H9 (cell line): Measurements from ENCODE around the gene ATP2A2. TPM values are rescaled to one million over a fixed set of nuclear protein-coding genes. Genes with fewer than 3 reads are reported as not detected.

Source experiments
- DNase-seq: peaks from one replicate; pipeline ENCODE4 v3.0.0-alpha.2; 2017
- H2AFZ ChIP-seq: one replicate; pipeline ENCODE4 v1.6.1; 2013; ENCODE audit warnings: mild to moderate bottlenecking, low read length, control low read depth, moderate library complexity
- H2AK5ac ChIP-seq: 2 replicates; pipeline ENCODE4 v1.6.1; 2013; ENCODE audit warnings: low read length, control low read depth, mixed read lengths; ENCODE audit not compliant: insufficient read length
- H2BK120ac ChIP-seq: one replicate; pipeline ENCODE4 v1.6.1; 2013; ENCODE audit warnings: low read depth, mild to moderate bottlenecking, low read length, control low read depth, inconsistent platforms; ENCODE audit not compliant: poor library complexity, severe bottlenecking
- H2BK12ac ChIP-seq: 2 replicates; pipeline ENCODE4 v1.6.1; 2013; ENCODE audit warnings: low read length, control low read depth, mixed read lengths, low read depth; ENCODE audit not compliant: insufficient read length
- H2BK15ac ChIP-seq: 2 replicates; pipeline ENCODE4 v1.6.1; 2013; ENCODE audit warnings: low read depth, low read length, control low read depth
- H2BK20ac ChIP-seq: one replicate; pipeline ENCODE4 v1.6.1; 2013; ENCODE audit warnings: low read depth, mild to moderate bottlenecking, low read length, control low read depth, inconsistent platforms; ENCODE audit not compliant: poor library complexity, severe bottlenecking
- H2BK5ac ChIP-seq: 2 replicates; pipeline ENCODE4 v1.6.1; 2013; ENCODE audit warnings: low read length, control low read depth, mixed read lengths; ENCODE audit not compliant: insufficient read length
- H3K14ac ChIP-seq: 2 replicates; pipeline ENCODE4 v1.6.1; 2013; ENCODE audit warnings: low read length, control low read depth; ENCODE audit not compliant: insufficient read depth
- H3K18ac ChIP-seq: 2 replicates; pipeline ENCODE4 v1.6.1; 2013; ENCODE audit warnings: low read depth, mild to moderate bottlenecking, mixed read lengths, low read length, control low read depth; ENCODE audit not compliant: insufficient read length
- H3K23ac ChIP-seq: 2 replicates; pipeline ENCODE4 v1.6.1; 2013; ENCODE audit warnings: low read length, control low read depth, mixed read lengths, low read depth; ENCODE audit not compliant: insufficient read length
- H3K23me2 ChIP-seq: 2 replicates; pipeline ENCODE4 v1.6.1; 2013; ENCODE audit warnings: low read depth, mild to moderate bottlenecking, mixed read lengths, low read length, control low read depth; ENCODE audit not compliant: insufficient read length, poor library complexity, severe bottlenecking
- H3K27ac ChIP-seq: 2 replicates; pipeline ENCODE4 v1.5.1; 2013; ENCODE audit warnings: low read length, control low read depth, mixed read lengths, low read depth; ENCODE audit not compliant: insufficient read length
- H3K27me3 ChIP-seq: 2 replicates; pipeline ENCODE4 v1.6.1; 2013; ENCODE audit warnings: low read length, control low read depth, inconsistent platforms; ENCODE audit not compliant: insufficient read depth
- H3K4ac ChIP-seq: 2 replicates; pipeline ENCODE4 v1.6.1; 2013; ENCODE audit warnings: low read depth, mild to moderate bottlenecking, control low read depth, inconsistent platforms, low read length, moderate library complexity
- H3K4me1 ChIP-seq: 2 replicates; pipeline ENCODE4 v1.6.1; 2013; ENCODE audit warnings: low read length, control low read depth, inconsistent platforms; ENCODE audit not compliant: insufficient read depth
- H3K4me2 ChIP-seq: 2 replicates; pipeline ENCODE4 v1.6.1; 2013; ENCODE audit warnings: low read length, control low read depth, mixed read lengths; ENCODE audit not compliant: insufficient read length, insufficient read depth
- H3K56ac ChIP-seq: 2 replicates; pipeline ENCODE4 v1.6.1; 2013; ENCODE audit warnings: low read depth, mild to moderate bottlenecking, mixed read lengths, low read length, control low read depth; ENCODE audit not compliant: insufficient read length
- H3K79me1 ChIP-seq: 2 replicates; pipeline ENCODE4 v1.6.1; 2013; ENCODE audit warnings: low read depth, mild to moderate bottlenecking, moderate library complexity, low read length, control low read depth, inconsistent platforms; ENCODE audit not compliant: insufficient read depth, poor library complexity, severe bottlenecking
- H3K79me2 ChIP-seq: 2 replicates; pipeline ENCODE4 v1.6.1; 2013; ENCODE audit warnings: low read length, control low read depth, inconsistent platforms; ENCODE audit not compliant: insufficient read depth
- H3K9ac ChIP-seq: 2 replicates; pipeline ENCODE4 v1.6.1; 2013; ENCODE audit warnings: low read length, control low read depth, mixed read lengths; ENCODE audit not compliant: insufficient read length; ENCODE audit errors: extremely low read depth
- H3K9me3 ChIP-seq: one replicate; pipeline ENCODE4 v1.6.1; 2013; ENCODE audit warnings: low read depth, low read length, inconsistent platforms; ENCODE audit not compliant: control insufficient read depth
- H3T11ph ChIP-seq: one replicate; pipeline ENCODE4 v1.6.1; 2013; ENCODE audit warnings: mild to moderate bottlenecking, low read length, control low read depth, inconsistent platforms
- H4K20me1 ChIP-seq: one replicate; pipeline ENCODE4 v1.6.1; 2013; ENCODE audit not compliant: control insufficient read depth, insufficient read length, insufficient read depth
- H4K5ac ChIP-seq: 2 replicates; pipeline ENCODE4 v1.6.1; 2013; ENCODE audit warnings: low read depth, mild to moderate bottlenecking, mixed read lengths, low read length, control low read depth; ENCODE audit not compliant: insufficient read length
- H4K8ac ChIP-seq: replicated peaks from 2 replicates; pipeline ENCODE4 v1.6.1; 2013; ENCODE audit warnings: low read length, control low read depth, mixed read lengths, low read depth; ENCODE audit not compliant: insufficient read length
- H4K91ac ChIP-seq: 2 replicates; pipeline ENCODE4 v1.6.1; 2013; ENCODE audit warnings: low read depth, mild to moderate bottlenecking, moderate library complexity, mixed read lengths, low read length, control low read depth; ENCODE audit not compliant: insufficient read length
- H3K27ac Mint-ChIP-seq, 3 experiments: 2 replicates in 2 of 3; 3 replicates in 1 of 3; pipeline ENCODE4 v1.8.0; 2020 to 2021; ENCODE audit warnings: mixed read lengths in 3 of 3, mild to moderate bottlenecking in 1 of 3, moderate library complexity in 1 of 3
- H3K27me3 Mint-ChIP-seq: 2 replicates; pipeline ENCODE4 v1.8.0; 2021; ENCODE audit warnings: low read depth, mild to moderate bottlenecking, moderate library complexity, mixed read lengths
- H3K36me3 Mint-ChIP-seq, 3 experiments: 2 replicates in 2 of 3; 3 replicates in 1 of 3; pipeline ENCODE4 v1.8.0; 2020 to 2021; ENCODE audit warnings: low read depth in 3 of 3, mixed read lengths in 3 of 3; ENCODE audit not compliant: insufficient read depth in 1 of 3
- H3K4me1 Mint-ChIP-seq, 2 experiments: 2 replicates each; pipeline ENCODE4 v1.8.0; 2020; ENCODE audit warnings: mixed read lengths in 2 of 2
- H3K4me3 Mint-ChIP-seq, 2 experiments: 2 replicates in 1 of 2; 3 replicates in 1 of 2; pipeline ENCODE4 v1.8.0; 2020 to 2021; ENCODE audit warnings: mild to moderate bottlenecking in 2 of 2, mixed read lengths in 2 of 2, moderate library complexity in 1 of 2
- H3K9me3 Mint-ChIP-seq, 2 experiments: 2 replicates in 1 of 2; 3 replicates in 1 of 2; pipeline ENCODE4 v1.8.0; 2020; ENCODE audit warnings: mild to moderate bottlenecking in 2 of 2, mixed read lengths in 2 of 2, moderate library complexity in 1 of 2
- CTCF ChIP-seq: fragments of 200-600 bp; sonication (generic); conservative IDR thresholded peaks from 3 replicates; pipeline ENCODE4 v1.8.0; 2021; ENCODE audit warnings: antibody characterized with exemption, mild to moderate bottlenecking
- WGBS: extraction: QIAGEN DNeasy Blood & Tissue Kit; methylation state at CpG from one replicate; pipeline ENCODE4 v1.1.7; 2013; ENCODE audit warnings: missing lambda C conversion rate, low lambda C conversion rate, mixed read lengths; ENCODE audit not compliant: insufficient read length; ENCODE audit errors: extremely low coverage; 5-methylcytosine and 5-hydroxymethylcytosine counted together
- total RNA-seq: library from RNA; stranded (reverse); gene quantifications from 2 replicates; pipeline ENCODE4 v1.2.1, GENCODE V29; 2021

The ATP2A2 gene
- total RNA-seq, 1 experiment from 2014 or later, result 257 TPM

GRCh38 chr12:110343736-110344555 is 62.9 kb downstream of the ATP2A2 start:
- H3K79me2 ChIP-seq, result no peaks in the 10 kb centered on the region
- H2BK120ac ChIP-seq, result no peak overlapping the region
- no peak overlapping the region for H3K9ac ChIP-seq
- H2AK5ac ChIP-seq, result no peak overlapping the region
- no peak overlapping the region for H2AFZ ChIP-seq
- H2BK20ac ChIP-seq, result no peak overlapping the region
- Mint-ChIP-seq H3K27ac (no peak overlapping the region), H3K36me3 (peaks cover 79 to 98% (median 97%) of the 10 kb centered on the region in 3 experiments; a peak in 6 of 7 replicates), H3K4me3 (no peak overlapping the region), H3K4me1 (no peaks in the 10 kb centered on the region), H3K27me3 (no peaks in the 10 kb centered on the region), H3K9me3 (no peaks in the 10 kb centered on the region)
- H2BK15ac ChIP-seq, result no peak overlapping the region
- no peak overlapping the region for H2BK5ac ChIP-seq
- H3K23ac ChIP-seq, result no peak overlapping the region
- no peaks in the 10 kb centered on the region for H3K4me1 ChIP-seq
- no peak for TF ChIP-seq CTCF
- H3K4me2 ChIP-seq, result no peak overlapping the region
- H3K9me3 ChIP-seq, result no peaks in the 10 kb centered on the region
- H3K18ac ChIP-seq, result no peak overlapping the region
- H3K27me3 ChIP-seq, result no peaks in the 10 kb centered on the region
- H3K79me1 ChIP-seq, result no peaks in the 10 kb centered on the region
- no peak overlapping the region for H4K5ac ChIP-seq
- H4K20me1 ChIP-seq, result no peaks in the 10 kb centered on the region
- H4K91ac ChIP-seq, result no peak overlapping the region
- no peak overlapping the region for H3K4ac ChIP-seq
- no peak overlapping the region for H2BK12ac ChIP-seq
- H3K14ac ChIP-seq, result no peak overlapping the region
- no peak for DNase-seq
- H3K56ac ChIP-seq, result no peak overlapping the region
- H3T11ph ChIP-seq, result no peak overlapping the region
- no peak overlapping the region for H4K8ac ChIP-seq
- no peak overlapping the region for H3K27ac ChIP-seq
- WGBS, result no CpG with 5 or more reads among the region's 9 CpGs
- peaks cover 3% of the 10 kb centered on the region for H3K23me2 ChIP-seq
